Dedifferentiated amniotic fluid mesenchymal stem cell (primary cell): ENCODE results near the gene CNR1.
"Not testable (repeated sequence)": the region's sequence is repeated elsewhere in the genome, so short reads cannot be mapped to it uniquely, and the experiment has no call there.

ENCODE experiments used
- DNase-seq: peaks from one replicate; pipeline ENCODE4 v3.0.0-alpha.2; 2016; ENCODE audit errors: extremely low spot score

The CNR1 gene

DNA sequence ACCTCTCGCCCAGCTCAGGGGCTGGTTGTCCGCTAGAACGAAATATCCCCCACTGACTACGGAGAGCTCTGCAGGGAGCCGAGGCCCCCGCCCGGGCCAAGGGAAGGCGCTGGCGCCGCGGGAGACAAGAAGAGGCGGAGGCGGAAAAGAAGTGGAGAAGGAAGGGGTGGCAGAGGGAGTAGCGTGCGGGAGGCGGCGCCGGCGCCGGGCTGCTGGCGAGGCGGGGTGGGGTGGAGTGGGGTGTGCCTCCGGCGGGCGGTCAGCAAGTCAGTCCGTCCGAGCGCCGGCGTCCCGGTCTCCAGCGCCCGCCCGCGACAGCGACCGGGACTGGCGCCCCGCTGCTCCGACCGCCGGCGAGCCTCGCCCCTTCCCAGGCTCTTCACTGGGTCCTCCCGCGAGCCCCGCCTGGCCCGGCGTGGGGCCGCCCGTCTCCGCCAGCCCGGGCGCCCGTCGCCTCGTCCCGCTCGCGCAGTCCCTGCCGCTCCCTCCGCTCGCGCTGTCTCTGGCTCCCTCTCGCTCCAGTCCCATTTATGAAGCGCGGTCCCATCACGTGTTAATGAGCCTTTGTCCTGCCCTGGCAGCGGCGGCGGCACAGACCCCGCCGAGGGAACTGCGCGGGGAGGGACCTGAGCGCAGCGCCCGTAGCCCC lies at the start of gene CNR1:
TSS of gene CNR1 (minus strand) at position 504 of the 649 bp plus-strand sequence. CDS start 21,073 bp downstream, outside the sequence.
- DNase-seq = no peak

DNA sequence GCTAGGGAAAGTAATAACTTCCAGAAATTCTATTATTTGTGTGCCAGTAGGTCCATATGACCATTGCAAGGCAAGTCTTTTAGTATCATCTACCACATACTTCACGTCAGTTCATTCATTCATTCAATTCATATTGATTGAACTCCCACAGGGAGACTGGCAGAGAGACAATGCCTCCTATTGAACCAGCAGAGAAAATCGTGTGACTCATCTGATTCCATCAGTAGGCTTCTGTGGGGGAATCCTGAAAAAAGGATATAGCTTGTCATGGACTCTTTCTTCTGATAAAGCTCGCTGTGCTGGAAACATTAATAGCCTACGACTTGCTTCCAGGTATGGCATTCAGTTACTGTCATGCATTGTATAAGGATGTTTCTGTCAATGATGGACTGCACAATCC lies 45.3 kb upstream of the CNR1 start:
- DNase-seq = no peak

DNA sequence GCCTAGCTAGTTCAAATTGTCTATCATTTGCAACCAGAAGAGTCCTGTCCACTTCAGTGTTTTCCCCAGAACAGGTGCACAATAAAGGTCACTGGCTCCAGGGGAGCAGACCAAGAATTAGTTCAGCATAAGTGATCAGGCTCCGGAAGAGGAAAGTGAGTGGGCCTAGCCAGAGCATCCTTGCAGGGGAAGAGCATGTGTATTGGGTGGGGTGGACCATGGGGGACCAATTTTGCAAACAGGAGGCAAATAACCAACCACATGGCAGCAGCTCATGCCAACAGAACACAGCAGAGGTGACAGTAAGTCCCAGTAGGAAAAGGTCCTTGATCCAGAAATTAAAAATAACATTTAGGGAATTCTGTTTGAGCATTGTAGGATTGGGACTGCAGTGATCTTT lies 43.2 kb upstream of the CNR1 start:
- DNase-seq = no peak

GRCh38 chr6:88208726-88209125 lies 42.6 kb upstream of the CNR1 start:
- DNase-seq = no peak

- not testable (repeated sequence) for DNase-seq
Measured at GRCh38 chr6:88201734-88202133, 35.6 kb upstream of the CNR1 start.

- DNase-seq = no peak
Measured at GRCh38 chr6:88184921-88185320, 18.8 kb upstream of the CNR1 start.

DNA sequence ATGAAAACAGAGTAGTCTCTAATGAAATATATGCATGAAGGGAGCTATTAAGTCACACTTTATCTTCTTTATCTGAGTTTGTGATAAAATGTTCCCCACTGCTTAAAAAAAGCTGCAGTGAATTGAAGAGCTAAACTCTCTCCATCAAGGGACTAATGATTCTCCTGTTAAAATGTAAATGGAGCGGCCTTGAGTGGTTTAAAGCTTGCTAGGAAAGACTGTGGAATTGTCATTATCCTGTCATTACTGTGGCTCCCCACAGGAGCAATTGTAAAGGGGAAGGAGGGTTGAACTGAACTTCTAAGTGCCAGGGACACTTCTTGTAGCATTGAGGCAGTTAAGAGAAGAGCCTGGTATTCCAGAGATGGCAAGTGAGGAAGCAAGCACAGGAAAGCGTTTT lies 17.3 kb upstream of the CNR1 start:
- DNase-seq = no peak

DNA sequence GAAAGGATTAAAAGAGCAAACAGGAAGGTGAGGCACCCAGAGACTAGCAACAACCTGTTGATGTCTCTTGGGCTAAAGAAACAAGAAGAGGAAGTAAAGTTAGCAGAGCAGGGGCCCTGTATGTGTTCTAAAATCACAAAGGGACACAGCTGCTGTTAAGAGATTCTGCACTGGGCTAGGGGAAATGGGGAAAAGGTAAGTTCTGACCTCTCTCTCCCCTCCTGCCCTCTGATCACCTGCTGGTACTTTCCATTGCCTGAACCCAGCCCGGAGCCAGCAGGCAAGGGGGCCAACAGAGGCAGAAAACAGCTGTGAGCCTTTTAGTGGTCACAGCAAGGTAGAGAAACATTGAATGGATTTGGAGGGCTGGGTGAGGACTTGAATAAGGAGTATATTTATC lies 13.5 kb upstream of the CNR1 start:
- DNase-seq = no peak

DNA sequence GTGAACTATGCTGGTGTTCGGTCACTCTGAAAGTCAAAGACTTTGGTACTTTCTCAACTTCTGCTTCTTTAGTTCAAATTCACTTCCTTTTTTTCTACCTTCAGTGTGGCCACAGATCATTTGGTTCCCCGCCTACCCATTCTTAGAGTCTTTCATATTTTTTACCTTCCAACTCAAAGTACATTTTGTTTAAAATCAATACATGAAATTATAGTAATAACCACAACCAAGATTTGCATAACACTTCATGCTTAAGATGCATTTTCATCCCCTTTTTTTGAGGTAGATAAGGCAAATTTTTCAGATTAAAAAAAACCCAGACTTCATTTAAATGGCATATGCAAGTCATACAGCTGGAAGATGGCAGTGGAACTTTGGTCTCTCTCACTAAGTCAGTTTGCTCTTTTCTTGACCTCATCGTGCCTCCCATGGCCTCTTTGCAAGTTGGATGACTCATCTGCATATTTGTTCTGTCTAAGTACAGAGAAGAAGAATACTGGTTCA lies 11.9 kb upstream of the CNR1 start:
- DNase-seq = no peak

DNA sequence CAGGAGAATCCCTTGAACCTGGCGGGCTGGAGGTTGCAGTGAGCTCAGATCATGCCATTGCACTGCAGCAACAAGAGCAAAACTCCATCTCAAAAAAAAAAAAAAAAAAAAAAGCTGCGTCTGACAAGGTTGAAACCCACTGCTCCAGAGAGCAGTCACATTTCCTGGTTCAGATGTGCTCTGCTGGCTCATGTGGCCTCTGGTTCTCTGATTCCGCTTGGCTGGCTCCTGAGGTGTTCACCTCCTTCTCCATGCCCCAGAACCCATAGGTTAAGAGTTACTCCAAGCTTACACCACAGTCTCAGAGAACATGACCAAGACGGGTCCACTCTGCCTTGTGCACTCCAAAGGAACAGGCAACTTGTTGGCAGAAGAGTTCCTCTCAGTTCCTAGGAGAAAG lies 8.8 kb upstream of the CNR1 start:
- DNase-seq = no peak

GRCh38 chr6:88171312-88171711 lies 5.2 kb upstream of the CNR1 start:
- DNase-seq = no peak

DNA sequence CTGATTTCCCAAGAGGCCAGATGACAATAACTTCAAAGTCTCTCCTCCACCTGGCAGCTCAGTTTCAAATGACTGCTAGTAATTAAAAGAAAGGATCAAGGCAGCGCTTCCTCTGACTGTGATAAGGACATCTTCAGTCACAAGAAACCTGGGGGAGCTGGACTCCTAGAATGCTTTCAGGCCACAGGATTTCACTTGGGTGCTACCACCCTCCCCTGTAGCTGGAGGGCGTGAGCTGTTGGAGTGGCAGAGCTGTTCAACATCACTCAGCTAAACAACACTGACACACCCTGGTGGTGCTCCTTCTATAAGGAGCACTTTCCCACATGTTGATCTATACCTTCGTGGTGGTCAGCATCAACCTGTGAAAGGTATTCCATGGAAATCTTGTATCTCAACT lies 2.2 kb upstream of the CNR1 start:
- DNase-seq = no peak

DNA sequence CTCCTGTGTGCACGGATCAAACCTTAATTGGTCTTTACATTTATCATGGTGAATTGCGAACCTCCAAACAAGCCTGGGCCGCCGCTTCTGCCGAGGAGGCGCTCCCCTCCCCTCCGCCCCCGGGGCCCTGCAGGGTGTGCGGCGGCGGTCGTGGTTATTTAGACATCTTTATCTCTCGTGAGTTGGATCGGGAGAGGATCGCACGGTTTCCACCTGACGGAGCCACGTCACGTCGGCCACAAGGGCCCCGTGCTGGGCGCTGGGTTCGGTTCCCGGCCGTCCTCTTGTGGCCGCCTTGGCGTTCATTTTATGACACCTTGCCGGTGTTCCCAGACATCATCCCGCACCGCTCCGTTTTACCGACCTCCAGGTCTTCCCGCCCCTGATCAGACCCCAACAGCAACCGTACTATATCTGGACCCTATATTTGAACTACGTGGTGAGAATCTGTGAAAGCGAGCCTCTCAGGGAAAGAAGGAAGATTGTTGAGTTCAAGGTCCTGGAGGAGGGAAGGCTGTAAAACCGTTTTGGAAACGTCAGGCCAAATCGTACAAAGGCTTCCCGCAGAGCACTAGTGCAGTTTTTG lies 1.3 kb upstream of the CNR1 start:
- no peak for DNase-seq

DNA sequence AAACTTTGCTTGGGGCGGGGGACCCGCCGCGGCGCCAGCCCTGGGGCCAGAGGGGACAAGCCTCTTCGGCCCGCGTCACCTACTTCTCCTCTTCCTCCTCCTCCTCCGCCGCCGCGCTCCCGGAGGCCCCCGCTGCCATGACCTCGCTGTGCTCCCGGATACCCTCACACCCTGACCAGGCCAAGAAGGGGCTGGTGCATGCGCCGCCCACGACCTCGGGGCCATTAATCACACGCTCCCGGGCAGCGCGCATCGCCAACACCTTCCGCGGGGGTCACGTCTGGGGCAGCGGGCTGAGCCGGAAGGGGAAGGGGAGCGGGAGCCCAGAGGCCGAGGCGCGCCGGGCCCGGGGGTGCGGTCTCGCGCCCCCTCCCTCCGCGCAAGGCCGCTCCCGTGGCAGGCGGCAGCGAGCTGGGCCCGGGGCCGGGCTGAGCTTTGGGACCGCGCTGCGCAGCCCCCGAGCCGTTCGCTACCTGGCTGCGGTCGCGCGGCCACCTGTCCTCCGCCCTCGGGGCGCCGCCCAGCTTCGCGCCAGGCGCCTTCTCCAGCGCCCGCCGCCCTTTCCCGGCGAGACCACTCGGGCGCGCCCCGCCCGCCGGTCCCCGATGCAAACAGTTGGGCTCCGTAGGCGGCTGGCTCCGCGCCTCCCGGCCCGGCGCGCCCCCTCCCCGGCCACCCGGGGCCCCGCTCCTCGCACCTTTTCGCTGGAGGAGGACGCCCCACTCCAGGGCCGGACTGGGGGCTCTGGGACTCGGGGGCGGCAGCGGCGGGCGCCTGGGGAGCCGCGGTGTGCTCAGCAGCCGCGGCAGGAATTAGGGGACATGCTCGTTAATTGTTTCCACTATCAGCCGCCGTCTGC lies 575 bp upstream of the CNR1 start:
- no peak for DNase-seq

GRCh38 chr6:88165087-88165843 lies 882 bp downstream of the CNR1 start:
- DNase-seq = no peak

DNA sequence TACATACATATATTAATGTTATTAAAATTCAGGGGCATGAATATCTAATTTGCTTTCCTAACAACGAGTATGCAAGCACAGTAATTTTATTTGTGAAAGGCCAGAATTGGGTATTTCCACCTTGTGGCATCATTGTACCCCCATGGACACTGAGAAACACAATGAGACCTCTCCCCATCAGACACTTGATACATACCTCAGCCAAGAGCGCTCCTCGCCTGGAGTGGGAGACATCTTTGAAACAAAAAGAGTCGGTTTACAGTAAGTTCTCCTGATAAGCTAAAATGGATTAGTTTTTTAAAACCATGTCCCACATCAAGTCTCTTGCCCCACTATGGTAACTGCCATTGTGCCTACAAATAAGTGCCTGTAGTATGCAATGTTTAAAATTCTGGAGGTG lies 2.1 kb downstream of the CNR1 start:
- DNase-seq = no peak

- DNase-seq = no peak
Measured at GRCh38 chr6:88163616-88164015, 2.5 kb downstream of the CNR1 start.

GRCh38 chr6:88161940-88162339 lies 4.2 kb downstream of the CNR1 start:
- DNase-seq = no peak

- DNase-seq = no peak
Measured at GRCh38 chr6:88157106-88157505, 9.0 kb downstream of the CNR1 start.

GRCh38 chr6:88145298-88145963 lies 20.7 kb downstream of the CNR1 start:
- no peak for DNase-seq

DNA sequence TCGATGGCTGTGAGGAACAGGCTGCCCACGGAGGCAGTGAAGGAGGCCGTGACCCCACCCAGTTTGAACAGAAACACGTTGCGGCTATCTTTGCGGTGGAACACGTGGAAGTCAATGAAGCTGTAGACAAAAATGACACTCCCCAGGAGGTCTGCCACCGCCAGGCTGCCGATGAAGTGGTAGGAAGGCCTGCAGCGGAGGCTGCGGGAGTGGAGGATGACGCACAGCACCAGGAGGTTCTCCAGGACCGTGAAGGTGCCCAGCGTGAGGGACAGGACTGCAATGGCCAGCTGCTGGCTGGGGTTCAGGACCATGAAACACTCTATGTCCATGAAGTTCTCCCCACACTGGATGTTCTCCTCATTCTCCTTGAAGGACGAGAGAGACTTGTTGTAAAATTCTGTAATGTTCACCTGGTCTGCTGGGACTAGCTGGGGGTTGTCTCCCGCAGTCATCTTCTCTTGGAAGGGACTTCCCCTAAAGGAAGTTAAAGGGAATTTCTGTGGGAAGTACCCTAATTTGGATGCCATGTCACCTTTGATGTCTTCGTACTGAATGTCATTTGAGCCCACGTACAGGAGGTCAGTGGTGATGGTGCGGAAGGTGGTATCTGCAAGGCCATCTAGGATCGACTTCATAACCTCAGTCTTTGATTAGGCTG lies 21.4 kb downstream of the CNR1 start:
- DNase-seq = no peak
